ENCODE results near the gene YAP1.

Gene YAP1

GRCh38 chr11:102240502-102240901, 130.3 kb downstream of the YAP1 start:
- Histone ChIP-seq H4K20me1 (ENCODE audit: insufficient read depth) (no peaks in the 10 kb centered on the region), H3K27me3 (ENCODE audit: insufficient read depth, low read depth) (no peaks in the 10 kb centered on the region), H3K36me3 (ENCODE audit: insufficient read depth) (no peaks in the 10 kb centered on the region), H3K9ac (no peak overlapping the region), H3K4me2 (no peak overlapping the region), H2AFZ (ENCODE audit: low read depth) (no peak overlapping the region), H3K27ac (no peak overlapping the region), H3K79me2 (ENCODE audit: insufficient read depth, low read depth) (no peaks in the 10 kb centered on the region), H3K4me1 (ENCODE audit: low read depth, poor library complexity, severe bottlenecking) (no peaks in the 10 kb centered on the region), H3K4me3 (IDR thresholded peaks at IDR 0.05; ENCODE audit: insufficient read depth, low read depth, low read length) (no peak overlapping the region)
- TF ChIP-seq CTCF (conservative IDR thresholded peaks at IDR 0.05; ENCODE audit: low read depth, low read length): no peak

- Histone ChIP-seq H3K4me1 (ENCODE audit: low read depth, poor library complexity, severe bottlenecking) (no peaks in the 10 kb centered on the region), H3K9ac (no peak overlapping the region), H2AFZ (ENCODE audit: low read depth) (no peak overlapping the region), H3K27ac (no peak overlapping the region), H3K79me2 (ENCODE audit: insufficient read depth, low read depth) (no peaks in the 10 kb centered on the region), H3K4me2 (no peak overlapping the region), H3K36me3 (ENCODE audit: insufficient read depth) (no peaks in the 10 kb centered on the region), H3K27me3 (ENCODE audit: insufficient read depth, low read depth) (no peaks in the 10 kb centered on the region), H4K20me1 (ENCODE audit: insufficient read depth) (no peaks in the 10 kb centered on the region), H3K4me3 (IDR thresholded peaks at IDR 0.05; ENCODE audit: insufficient read depth, low read depth, low read length) (no peak overlapping the region)
- no peak for TF ChIP-seq CTCF (conservative IDR thresholded peaks at IDR 0.05; ENCODE audit: low read depth, low read length)
These were observed 130.8 kb downstream of the YAP1 start for GRCh38 chr11:102241026-102241425.

- Histone ChIP-seq H3K27ac (no peak overlapping the region), H3K36me3 (ENCODE audit: insufficient read depth) (no peaks in the 10 kb centered on the region), H2AFZ (ENCODE audit: low read depth) (no peak overlapping the region), H3K4me3 (IDR thresholded peaks at IDR 0.05; ENCODE audit: insufficient read depth, low read depth, low read length) (no peak overlapping the region), H3K79me2 (ENCODE audit: insufficient read depth, low read depth) (no peaks in the 10 kb centered on the region), H3K9ac (no peak overlapping the region), H4K20me1 (ENCODE audit: insufficient read depth) (no peaks in the 10 kb centered on the region), H3K27me3 (ENCODE audit: insufficient read depth, low read depth) (no peaks in the 10 kb centered on the region), H3K4me1 (ENCODE audit: low read depth, poor library complexity, severe bottlenecking) (no peaks in the 10 kb centered on the region), H3K4me2 (no peak overlapping the region)
- no peak for TF ChIP-seq CTCF (conservative IDR thresholded peaks at IDR 0.05; ENCODE audit: low read depth, low read length)
These were observed 133.2 kb downstream of the YAP1 start for GRCh38 chr11:102243399-102243884.

GRCh38 chr11:102244681-102245409, 134.6 kb downstream of the YAP1 start:
- no peak for TF ChIP-seq CTCF (conservative IDR thresholded peaks at IDR 0.05; ENCODE audit: low read depth, low read length)
- Histone ChIP-seq H3K4me1 (ENCODE audit: low read depth, poor library complexity, severe bottlenecking) (no peaks in the 10 kb centered on the region), H3K79me2 (ENCODE audit: insufficient read depth, low read depth) (no peaks in the 10 kb centered on the region), H3K27ac (no peak overlapping the region), H3K4me2 (no peak overlapping the region), H4K20me1 (ENCODE audit: insufficient read depth) (no peaks in the 10 kb centered on the region), H3K27me3 (ENCODE audit: insufficient read depth, low read depth) (no peaks in the 10 kb centered on the region), H2AFZ (ENCODE audit: low read depth) (no peak overlapping the region), H3K9ac (no peak overlapping the region), H3K4me3 (IDR thresholded peaks at IDR 0.05; ENCODE audit: insufficient read depth, low read depth, low read length) (no peak overlapping the region), H3K36me3 (ENCODE audit: insufficient read depth) (no peaks in the 10 kb centered on the region)

Measured in KMS-11 (cell line).